GM12878 (cell line): ENCODE measurements around the gene INPP5D. TPM values are rescaled to one million over a fixed set of nuclear protein-coding genes. Genes with fewer than 3 reads are reported as not detected.

ENCODE experiments used
- ATAC-seq: fragments of 200-7000 bp; cut with Tn5 transposase; 3 replicates; pipeline ENCODE4 v1.9.1; 2020; ENCODE audit warnings: mild to moderate bottlenecking, moderate library complexity
- BruUV-seq: library from RNA; stranded (reverse); fragments of 400-500 nt; replicated peaks from 2 replicates; lab custom pipeline; 2021; lab: Mats Ljungman, UMichigan
- CTCF ChIA-PET: fragments of 300-600 bp; sonication (Branson Sonifier 250); formaldehyde crosslinking; extraction: SDS; loops from one replicate; lab custom pipeline; 2021; ENCODE audit warnings: inconsistent platforms; lab: Yijun Ruan, JAX
- POLR2A ChIA-PET: fragments of 350-600 bp; formaldehyde crosslinking; extraction: SDS; loops from one replicate; lab custom pipeline; 2021; ENCODE audit warnings: inconsistent platforms; lab: Charles Lee
- RAD21 ChIA-PET: fragments of 300-600 bp; sonication (Branson Sonifier 250); formaldehyde crosslinking; loops from one replicate; lab custom pipeline; 2023; ENCODE audit warnings: antibody characterized with exemption; ENCODE audit not compliant: unreplicated experiment; lab: Charles Lee
- SMC1A ChIA-PET: fragments of 300-600 bp; sonication (Branson Sonifier 250); formaldehyde crosslinking; loops from one replicate; lab custom pipeline; 2023; ENCODE audit not compliant: unreplicated experiment, uncharacterized antibody; lab: Charles Lee
- DNase-seq: peaks from one replicate; pipeline ENCODE4 v3.0.0-alpha.2; 2011; ENCODE audit warnings: low read depth, low spot score
- FAIRE-seq: peaks from 3 replicates; lab custom pipeline; 2011; peaks lifted over from hg19 to GRCh38; lab: Jason Lieb, UNC
- H2AFZ ChIP-seq: 2 replicates; pipeline ENCODE4 v1.6.0; 2011; ENCODE audit warnings: low read depth, low read length, control low read depth; ENCODE audit not compliant: control insufficient read depth
- H3K27ac ChIP-seq: 2 replicates; pipeline ENCODE4 v1.5.1; 2011; ENCODE audit warnings: control low read depth; ENCODE audit not compliant: control insufficient read depth, insufficient read depth
- H3K27me3 ChIP-seq, 2 experiments: replicated peaks in 1 of 2; 2 replicates each; pipeline versions ENCODE4 v1.6.0 to v1.6.1; 2011; ENCODE audit warnings: low read length in 1 of 2; ENCODE audit not compliant: control insufficient read depth in 2 of 2, insufficient read depth in 2 of 2
- H3K36me3 ChIP-seq, 2 experiments: 2 replicates each; pipeline ENCODE4 v1.5.1; 2011; ENCODE audit warnings: low read length in 1 of 2; ENCODE audit not compliant: control insufficient read depth in 2 of 2, insufficient read depth in 2 of 2
- H3K4me1 ChIP-seq: 2 replicates; pipeline ENCODE4 v1.6.1; 2011; ENCODE audit warnings: mild to moderate bottlenecking, low read length, moderate library complexity, mixed read lengths; ENCODE audit not compliant: control insufficient read depth, insufficient read depth
- H3K4me2 ChIP-seq: 2 replicates; pipeline ENCODE4 v1.6.0; 2011; ENCODE audit warnings: control low read depth; ENCODE audit not compliant: control insufficient read depth, insufficient read depth
- H3K4me3 ChIP-seq: fragments of 200-600 bp; sonication (generic); 2 replicates; pipeline ENCODE4 v1.5.1; 2016
- H3K79me2 ChIP-seq: 2 replicates; pipeline ENCODE4 v1.6.0; 2011; ENCODE audit warnings: low read length; ENCODE audit not compliant: control insufficient read depth, insufficient read depth
- H3K9ac ChIP-seq: 2 replicates; pipeline ENCODE4 v1.8.0; 2011; ENCODE audit warnings: low read length, control low read depth, mixed read lengths; ENCODE audit not compliant: control insufficient read depth, insufficient read depth
- H3K9me3 ChIP-seq: replicated peaks from 3 replicates; pipeline ENCODE4 v1.5.1; 2011; ENCODE audit warnings: mild to moderate bottlenecking, low read length; ENCODE audit not compliant: control insufficient read depth, insufficient read depth
- H4K20me1 ChIP-seq: 2 replicates; pipeline ENCODE4 v1.6.0; 2011; ENCODE audit not compliant: control insufficient read depth, insufficient read depth
- BCL3 ChIP-seq: IDR thresholded peaks from 2 replicates; pipeline ENCODE4 v1.6.1; 2011; ENCODE audit warnings: borderline replicate concordance, low read depth, mild to moderate bottlenecking, moderate library complexity, low read length; ENCODE audit not compliant: insufficient read depth, poor library complexity, severe bottlenecking
- LARP7 ChIP-seq: fragments of 450-650 bp; IDR thresholded peaks from 2 replicates; pipeline ENCODE4 v1.6.1; 2017; ENCODE audit warnings: mild to moderate bottlenecking
- PML ChIP-seq: IDR thresholded peaks from 2 replicates; pipeline ENCODE4 v1.6.1; 2012; ENCODE audit warnings: low read length, inconsistent platforms
- POLR2AphosphoS2 ChIP-seq: IDR thresholded peaks from 2 replicates; pipeline ENCODE4 v1.6.1; 2011; ENCODE audit warnings: low read depth, mild to moderate bottlenecking, low read length, improper control_type of control experiment, moderate library complexity
- SKIL ChIP-seq: fragments of 450-650 bp; IDR thresholded peaks from 2 replicates; pipeline ENCODE4 v1.6.1; 2017; ENCODE audit warnings: mild to moderate bottlenecking, low read depth, inconsistent platforms; ENCODE audit not compliant: poor library complexity, severe bottlenecking
- STAT1 ChIP-seq: fragments of 450-650 bp; conservative IDR thresholded peaks from 2 replicates; pipeline ENCODE4 v1.6.1; 2014; ENCODE audit warnings: antibody characterized with exemption, mild to moderate bottlenecking
- TCF7 ChIP-seq: IDR thresholded peaks from 2 replicates; pipeline ENCODE4 v1.6.1; 2014; ENCODE audit warnings: antibody characterized with exemption, borderline replicate concordance
- ZBTB11 ChIP-seq: fragments of 450-650 bp; formaldehyde crosslinking; IDR thresholded peaks from 2 replicates; pipeline ENCODE4 v1.5.0; 2022; ENCODE audit warnings: mild to moderate bottlenecking, missing genetic modification characterization
- ZNF207 ChIP-seq: fragments of 450-650 bp; IDR thresholded peaks from 2 replicates; pipeline ENCODE4 v1.6.1; 2014; ENCODE audit warnings: antibody characterized with exemption, mild to moderate bottlenecking, borderline replicate concordance
- WGBS: methylation state at CpG from one replicate; pipeline ENCODE4 v1.1.6; 2016; ENCODE audit warnings: low lambda C conversion rate; ENCODE audit not compliant: insufficient replicate concordance, insufficient coverage; ENCODE audit errors: missing lambda C conversion rate; 5-methylcytosine and 5-hydroxymethylcytosine counted together
- in situ Hi-C: fragments of 300-500 bp; cut with MboI; formaldehyde crosslinking; loops from 9 replicates; pipeline ENCODE4 v1.14.3; 2018; ENCODE audit warnings: mixed read lengths
- intact Hi-C: fragments of 100-400 bp; cut with micrococcal nuclease; formaldehyde crosslinking; loops from one replicate; pipeline ENCODE4 v1.14.2; 2022; ENCODE audit not compliant: unreplicated experiment
- polyA plus RNA-seq, 11 experiments: library from polyadenylated mRNA; depleted of rRNA in 4 of 11; unstranded in 6 of 11; stranded (reverse) in 5 of 11; fragments of >200 nt; fragmentation: Nextera tagmentation in 4 of 11; fragmentation: Illumina TruSeq in 1 of 11; extraction: Ambion mirVana in 4 of 11; extraction: Trizol in 1 of 11; gene quantifications; 1 replicate in 1 of 11; 2 replicates in 10 of 11; pipeline versions ENCODE4 v1.2.1 to v1.2.3, GENCODE V29; 2011 to 2016; ENCODE audit warnings: inconsistent platforms in 2 of 11, missing spikeins in 2 of 11, low read depth in 1 of 11
- total RNA-seq, 4 experiments: library from RNA; depleted of rRNA in 3 of 4; stranded (reverse); fragments of >200 nt in 3 of 4; fragmentation: Illumina TruSeq in 1 of 4; extraction: Trizol in 1 of 4; gene quantifications; 2 replicates each; pipeline versions ENCODE4 v1.2.1 to v1.2.3, GENCODE V29; 2013 to 2021
- TF ChIP-seq, protein P1 (sequence below): fragments of 450-650 bp; IDR thresholded peaks from 2 replicates; pipeline ENCODE4 v1.6.1; 2017; ENCODE audit warnings: mild to moderate bottlenecking, moderate library complexity

Gene INPP5D
- total and polyA plus RNA-seq, 10 of the 15 experiments (the other 5 are each of a cell fraction or from before 2014, with no cell fraction given): 11.8 to 139 (median 88.8) TPM

GRCh38 chr2:233168919-233169318 lies 108.8 kb downstream of the INPP5D start:
- WGBS: 97% methylated on average over 11 of the region's 11 CpGs

More at GRCh38 chr2:233168919-233169318, 108.8 kb downstream of the INPP5D start:
- Histone ChIP-seq H2AFZ (no peak overlapping the region), H3K4me1 (no peaks in the 10 kb centered on the region), H4K20me1 (no peaks in the 10 kb centered on the region), H3K9me3 (no peaks in the 10 kb centered on the region)
- SMC1A ChIA-PET: no interaction called here
- DNase-seq: no peak
- no peak for ATAC-seq
- TF ChIP-seq LARP7 (no peak), POLR2AphosphoS2 (no peak), SKIL (no peak), ZNF207 (no peak), STAT1 (no peak), ZBTB11 (CRISPR knock-in tag) (no peak), BCL3 (no peak), PML (no peak), TCF7 (no peak)
- TF ChIP-seq, protein P1, sequence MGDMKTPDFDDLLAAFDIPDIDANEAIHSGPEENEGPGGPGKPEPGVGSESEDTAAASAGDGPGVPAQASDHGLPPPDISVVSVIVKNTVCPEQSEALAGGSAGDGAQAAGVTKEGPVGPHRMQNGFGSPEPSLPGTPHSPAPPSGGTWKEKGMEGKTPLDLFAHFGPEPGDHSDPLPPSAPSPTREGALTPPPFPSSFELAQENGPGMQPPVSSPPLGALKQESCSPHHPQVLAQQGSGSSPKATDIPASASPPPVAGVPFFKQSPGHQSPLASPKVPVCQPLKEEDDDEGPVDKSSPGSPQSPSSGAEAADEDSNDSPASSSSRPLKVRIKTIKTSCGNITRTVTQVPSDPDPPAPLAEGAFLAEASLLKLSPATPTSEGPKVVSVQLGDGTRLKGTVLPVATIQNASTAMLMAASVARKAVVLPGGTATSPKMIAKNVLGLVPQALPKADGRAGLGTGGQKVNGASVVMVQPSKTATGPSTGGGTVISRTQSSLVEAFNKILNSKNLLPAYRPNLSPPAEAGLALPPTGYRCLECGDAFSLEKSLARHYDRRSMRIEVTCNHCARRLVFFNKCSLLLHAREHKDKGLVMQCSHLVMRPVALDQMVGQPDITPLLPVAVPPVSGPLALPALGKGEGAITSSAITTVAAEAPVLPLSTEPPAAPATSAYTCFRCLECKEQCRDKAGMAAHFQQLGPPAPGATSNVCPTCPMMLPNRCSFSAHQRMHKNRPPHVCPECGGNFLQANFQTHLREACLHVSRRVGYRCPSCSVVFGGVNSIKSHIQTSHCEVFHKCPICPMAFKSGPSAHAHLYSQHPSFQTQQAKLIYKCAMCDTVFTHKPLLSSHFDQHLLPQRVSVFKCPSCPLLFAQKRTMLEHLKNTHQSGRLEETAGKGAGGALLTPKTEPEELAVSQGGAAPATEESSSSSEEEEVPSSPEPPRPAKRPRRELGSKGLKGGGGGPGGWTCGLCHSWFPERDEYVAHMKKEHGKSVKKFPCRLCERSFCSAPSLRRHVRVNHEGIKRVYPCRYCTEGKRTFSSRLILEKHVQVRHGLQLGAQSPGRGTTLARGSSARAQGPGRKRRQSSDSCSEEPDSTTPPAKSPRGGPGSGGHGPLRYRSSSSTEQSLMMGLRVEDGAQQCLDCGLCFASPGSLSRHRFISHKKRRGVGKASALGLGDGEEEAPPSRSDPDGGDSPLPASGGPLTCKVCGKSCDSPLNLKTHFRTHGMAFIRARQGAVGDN: no peak
- TF ChIP-seq, all 136 proteins: peak for 0
- Histone ChIP-seq H3K4me3 (no peak overlapping the region), H3K36me3 (peaks cover 49 to 59% of the 10 kb centered on the region in 2 experiments), H3K9ac (no peak overlapping the region), H3K27ac (no peak overlapping the region), H3K4me2 (no peak overlapping the region), H3K79me2 (no peaks in the 10 kb centered on the region), H3K27me3 (no peaks in the 10 kb centered on the region)
- BruUV-seq: no TSS peak
- intact Hi-C loops (no loop called here), in situ Hi-C loops (no loop called here)
- ChIA-PET POLR2A (no interaction called here), RAD21 (no interaction called here), CTCF (no interaction called here)
- no peak for FAIRE-seq
